ENCODE measurements around the gene GMDS. TPM values are rescaled to one million over a fixed set of nuclear protein-coding genes. Genes with fewer than 3 reads are reported as not detected.

GMDS gene
- total and polyA plus RNA-seq, 2 of the 4 experiments (the other 2 are of a cell fraction), result 7.3 to 21.9 TPM

- H2AK9ac ChIP-seq (replicated peaks; ENCODE audit: low read depth, low read length, poor library complexity), result no peak overlapping the region
- peak; percentile 19 for DNase-seq
- no peak overlapping the region for H3K4me3 ChIP-seq (ENCODE audit: insufficient read depth, low read depth, low read length)
- no peak overlapping the region for H3K18ac ChIP-seq (ENCODE audit: low read depth, low read length)
- no peak overlapping the region for H2BK5ac ChIP-seq (ENCODE audit: low read depth, low read length, poor library complexity, severe bottlenecking)
- in situ Hi-C loops (cut with MboI; ENCODE audit: low sequenced_read_pairs) (no loop called here), dilution Hi-C loops (cut with HindIII; ENCODE audit: low sequenced_read_pairs, unreplicated experiment) (no loop called here), intact Hi-C loops (cut with micrococcal nuclease) (no loop called here)
- H3K36me3 ChIP-seq (ENCODE audit: control insufficient read depth, insufficient read depth, low read length), result peaks cover 1% of the 10 kb centered on the region; the same call in 1 of the 2 replicates
- no peak overlapping the region for H2BK20ac ChIP-seq (ENCODE audit: low read depth, low read length)
- WGBS, 2 experiments (ENCODE audit: extremely low coverage in 2 of 2, insufficient read length in 1 of 2), result no CpG with 5 or more reads among the region's 2 CpGs
- H4K8ac ChIP-seq (ENCODE audit: low read depth in 2 of 2, low read length in 2 of 2), result no peak overlapping the region
- no peaks in the 10 kb centered on the region for H3K27me3 ChIP-seq (ENCODE audit: control insufficient read depth, insufficient read depth, low read length)
- no peaks in the 10 kb centered on the region for H3K9me3 ChIP-seq (ENCODE audit: control insufficient read depth, insufficient read depth, low read length)
- no peaks in the 10 kb centered on the region for H4K20me1 ChIP-seq (ENCODE audit: insufficient read depth, low read length)
- no peak overlapping the region for H3K56ac ChIP-seq (ENCODE audit: extremely low read depth, insufficient read depth, low read length)
- no peak overlapping the region for H3K9ac ChIP-seq (ENCODE audit: low read depth, low read length)
- no peak overlapping the region for H3K4ac ChIP-seq (ENCODE audit: low read depth, low read length)
- no peak overlapping the region for H2AFZ ChIP-seq (replicated peaks; ENCODE audit: low read length, poor library complexity)
- H3K9me1 ChIP-seq (ENCODE audit: insufficient read depth, low read length), result peaks cover 3% of the 10 kb centered on the region; the same call in 1 of the 2 replicates
- peaks cover 10% of the 10 kb centered on the region; the same call in 1 of the 2 replicates for H3K4me1 ChIP-seq (ENCODE audit: control insufficient read depth, insufficient read depth, low read length)
- no peak overlapping the region for H3K14ac ChIP-seq (replicated peaks; ENCODE audit: low read depth, low read length)
- peak; percentile 49; the same call in 1 of the 2 replicates for ATAC-seq (ENCODE audit: low read depth)
- H3K27ac ChIP-seq (ENCODE audit: insufficient read depth, low read length), result no peak overlapping the region
- H2BK15ac ChIP-seq (ENCODE audit: low read depth, low read length), result no peak overlapping the region
- no peak overlapping the region for H4K5ac ChIP-seq (ENCODE audit: low read depth, low read length)
- CTCF ChIA-PET, result interaction anchor here (1.3 to 1.6 kb wide), 2 partner anchors 10 to 12 kb away, joined by 4 to 5 read pairs; no protein-coding TSS in a partner anchor
- POLR2A ChIA-PET (ENCODE audit: unreplicated experiment), result no interaction called here
- no TSS peak for BruUV-seq (replicated peaks)
- H2BK120ac ChIP-seq (ENCODE audit: low read depth, low read length), result no peak overlapping the region
- no peaks in the 10 kb centered on the region for H3K79me1 ChIP-seq (ENCODE audit: low read depth in 1 of 2, low read length in 2 of 2)
- no peak overlapping the region for H4K91ac ChIP-seq (ENCODE audit: insufficient read depth, low read depth, low read length)
- TF ChIP-seq MXI1 (IDR thresholded peaks at IDR 0.05; ENCODE audit: borderline replicate concordance, low read depth, low read length) (no peak), MAFK (IDR thresholded peaks at IDR 0.05; ENCODE audit: low read depth, low read length) (no peak), CHD1 (IDR thresholded peaks at IDR 0.05; ENCODE audit: low read depth, low read length) (no peak), BHLHE40 (IDR thresholded peaks at IDR 0.05; ENCODE audit: low read depth, low read length) (no peak), CEBPB (IDR thresholded peaks at IDR 0.05; ENCODE audit: low read depth, low read length) (no peak), POLR2A (IDR thresholded peaks at IDR 0.05; ENCODE audit: low read depth, low read length) (no peak), ELK1 (IDR thresholded peaks at IDR 0.05; ENCODE audit: borderline replicate concordance, low read depth, low read length) (no peak), RCOR1 (IDR thresholded peaks at IDR 0.05; ENCODE audit: insufficient replicate concordance, low read length) (no peak), USF2 (IDR thresholded peaks at IDR 0.05; ENCODE audit: low read depth, low read length) (no peak), MAZ (IDR thresholded peaks at IDR 0.05; ENCODE audit: borderline replicate concordance, low read depth, low read length) (no peak), RAD21 (IDR thresholded peaks at IDR 0.05; ENCODE audit: low read length) (no peak), RFX5 (IDR thresholded peaks at IDR 0.05; ENCODE audit: low read depth, low read length) (no peak), NFE2L2 (IDR thresholded peaks at IDR 0.05; ENCODE audit: low read depth, low read length) (no peak), SMC3 (IDR thresholded peaks at IDR 0.05; ENCODE audit: low read depth, low read length) (no peak), CTCF (conservative IDR thresholded peaks at IDR 0.05; ENCODE audit: low read depth, low read length) (no peak), FOS (IDR thresholded peaks at IDR 0.05; ENCODE audit: low read depth, low read length) (no peak)
- no peak overlapping the region for H3K23ac ChIP-seq (ENCODE audit: low read depth, low read length)
- H2AK5ac ChIP-seq (ENCODE audit: low read depth, low read length), result no peak overlapping the region
- no peak overlapping the region for H3K4me2 ChIP-seq (ENCODE audit: low read depth, low read length)
Observed at GRCh38 chr6:1930356-1930755, 315.0 kb downstream of the GMDS start.
